LNCaP clone FGC (cell line): ENCODE data around the gene SDHAF3.
"Not testable (repeated sequence)": the region's sequence is repeated elsewhere in the genome, so short reads cannot be mapped to it uniquely, and the experiment has no call there.

Experiments
- DNase-seq: peaks from one replicate; pipeline ENCODE4 v3.0.0-alpha.2; 2011; ENCODE audit warnings: low read depth
- H3K4me3 ChIP-seq: 2 replicates; pipeline ENCODE4 v1.5.1; 2011; ENCODE audit warnings: mild to moderate bottlenecking, low read depth, low read length, control low read depth
- TF ChIP-seq, protein P1 (sequence below): IDR thresholded peaks from 2 replicates; pipeline ENCODE4 v1.5.1; 2012; ENCODE audit warnings: mild to moderate bottlenecking; ENCODE audit not compliant: control insufficient read depth, insufficient read depth; ENCODE audit errors: extremely low read depth

SDHAF3 gene

DNA sequence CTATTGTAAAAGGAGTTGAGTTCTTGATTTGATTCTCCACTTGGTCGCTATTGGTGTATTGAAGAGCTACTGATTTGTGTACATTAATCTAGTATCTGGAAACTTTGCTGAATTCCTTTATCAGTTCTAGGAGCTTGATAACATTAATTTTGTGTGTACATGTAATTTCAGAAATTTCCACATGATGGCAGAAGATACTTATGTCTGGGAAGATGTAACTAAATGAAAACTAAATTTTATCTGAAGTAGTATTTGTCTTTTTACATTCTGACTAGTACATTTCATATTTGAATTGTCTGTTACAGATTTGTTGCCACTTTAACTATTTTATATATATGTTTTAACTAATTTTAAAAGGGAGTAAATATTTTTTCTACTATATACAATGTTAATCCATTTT lies 27.6 kb downstream of the SDHAF3 start:
- DNase-seq = peak; percentile 22
- TF ChIP-seq, protein P1, sequence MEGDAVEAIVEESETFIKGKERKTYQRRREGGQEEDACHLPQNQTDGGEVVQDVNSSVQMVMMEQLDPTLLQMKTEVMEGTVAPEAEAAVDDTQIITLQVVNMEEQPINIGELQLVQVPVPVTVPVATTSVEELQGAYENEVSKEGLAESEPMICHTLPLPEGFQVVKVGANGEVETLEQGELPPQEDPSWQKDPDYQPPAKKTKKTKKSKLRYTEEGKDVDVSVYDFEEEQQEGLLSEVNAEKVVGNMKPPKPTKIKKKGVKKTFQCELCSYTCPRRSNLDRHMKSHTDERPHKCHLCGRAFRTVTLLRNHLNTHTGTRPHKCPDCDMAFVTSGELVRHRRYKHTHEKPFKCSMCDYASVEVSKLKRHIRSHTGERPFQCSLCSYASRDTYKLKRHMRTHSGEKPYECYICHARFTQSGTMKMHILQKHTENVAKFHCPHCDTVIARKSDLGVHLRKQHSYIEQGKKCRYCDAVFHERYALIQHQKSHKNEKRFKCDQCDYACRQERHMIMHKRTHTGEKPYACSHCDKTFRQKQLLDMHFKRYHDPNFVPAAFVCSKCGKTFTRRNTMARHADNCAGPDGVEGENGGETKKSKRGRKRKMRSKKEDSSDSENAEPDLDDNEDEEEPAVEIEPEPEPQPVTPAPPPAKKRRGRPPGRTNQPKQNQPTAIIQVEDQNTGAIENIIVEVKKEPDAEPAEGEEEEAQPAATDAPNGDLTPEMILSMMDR = peak; percentile 54
- no peak overlapping the region for H3K4me3 ChIP-seq

DNA sequence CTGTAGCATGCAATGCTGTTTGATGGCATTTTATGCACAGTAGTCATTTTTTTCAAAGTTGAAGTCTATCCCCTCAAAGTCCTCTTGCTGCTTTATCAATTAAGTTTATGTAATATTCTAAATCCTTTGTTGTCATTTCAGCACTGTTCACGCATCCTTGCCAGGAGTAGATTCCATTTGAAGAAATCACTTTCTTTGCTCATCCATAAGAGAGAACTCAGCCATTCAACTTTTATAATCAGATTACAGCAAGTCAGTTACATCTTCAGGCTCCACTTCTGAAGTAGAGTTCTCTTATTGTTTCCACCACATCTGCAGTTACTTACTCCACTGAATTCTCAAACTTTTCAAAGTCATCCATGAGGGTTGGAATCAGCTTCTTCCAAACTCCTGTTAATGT lies 32.3 kb downstream of the SDHAF3 start:
- DNase-seq = no peak
- TF ChIP-seq, protein P1 = no peak
- H3K4me3 ChIP-seq = no peak overlapping the region

GRCh38 chr7:97155897-97156418 lies 38.5 kb downstream of the SDHAF3 start:
- no peak for DNase-seq
- no peak overlapping the region for H3K4me3 ChIP-seq
- TF ChIP-seq, protein P1 = no peak

- DNase-seq, H3K4me3 ChIP-seq: not testable (repeated sequence)
Observed at GRCh38 chr7:97159984-97160383, 42.5 kb downstream of the SDHAF3 start.

DNA sequence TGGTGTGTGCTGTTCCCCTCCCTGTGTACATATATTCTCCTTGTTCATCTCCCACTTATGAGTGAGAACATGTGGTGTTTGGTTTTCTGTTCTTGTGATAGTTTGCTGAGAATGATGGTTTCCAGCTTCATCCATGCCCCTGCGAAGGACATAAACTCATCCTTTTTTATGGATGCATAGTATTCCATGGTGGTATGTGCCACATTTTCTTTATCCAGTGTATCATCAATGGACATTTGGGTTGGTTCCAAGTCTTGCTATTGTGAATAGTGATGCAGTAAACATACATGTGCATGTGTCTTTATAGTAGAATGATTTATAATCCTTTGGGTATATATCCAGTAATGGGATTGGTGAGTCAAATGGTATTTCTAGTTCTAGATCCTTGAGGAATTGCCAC lies 44.1 kb downstream of the SDHAF3 start:
- DNase-seq, H3K4me3 ChIP-seq: not testable (repeated sequence)

DNA sequence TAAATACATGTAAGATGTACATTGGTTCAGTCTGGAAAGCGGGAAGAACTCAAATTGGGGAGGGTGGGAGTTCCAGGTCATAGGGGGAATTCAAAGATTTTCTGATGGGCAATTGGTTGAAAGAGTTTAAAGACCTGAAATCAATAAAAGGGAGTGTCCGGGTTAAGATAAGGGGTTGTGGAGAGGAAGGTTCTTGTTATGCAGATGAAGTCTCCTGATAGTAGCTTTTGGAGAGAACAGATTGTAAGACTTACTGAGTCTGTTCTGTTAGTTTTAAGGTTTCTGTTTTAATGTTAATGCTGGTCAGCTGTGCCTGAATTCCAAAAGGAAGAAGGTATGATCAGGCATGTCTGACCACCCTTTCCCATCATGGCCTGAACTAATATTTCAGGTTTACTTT lies 48.8 kb downstream of the SDHAF3 start:
- DNase-seq = no peak
- TF ChIP-seq, protein P1 = no peak
- no peak overlapping the region for H3K4me3 ChIP-seq

GRCh38 chr7:97167176-97167575 lies 49.7 kb downstream of the SDHAF3 start:
- no peak for DNase-seq
- H3K4me3 ChIP-seq = no peak overlapping the region
- TF ChIP-seq, protein P1 = no peak

DNA sequence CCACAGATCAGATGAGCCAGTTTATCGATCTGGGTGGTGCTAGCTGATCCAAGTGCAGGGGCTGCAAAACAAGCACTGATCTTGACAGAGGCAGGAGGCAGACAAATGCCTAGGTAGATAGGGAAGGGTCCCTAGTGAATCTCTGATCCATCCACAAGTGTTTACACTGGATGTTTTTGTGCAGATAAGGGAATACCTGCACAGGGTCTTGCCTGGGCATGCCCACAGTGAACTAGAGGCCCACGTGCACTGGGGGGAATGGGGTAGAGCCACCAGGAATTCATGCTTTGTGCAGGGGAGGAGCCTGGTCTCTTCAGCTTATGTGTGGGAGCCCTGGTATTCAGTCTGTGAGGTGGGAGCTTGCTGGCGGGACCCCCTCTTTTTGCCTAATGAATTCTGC lies 50.3 kb downstream of the SDHAF3 start:
- no peak for DNase-seq
- TF ChIP-seq, protein P1 = no peak
- no peak overlapping the region for H3K4me3 ChIP-seq
